K562 treated with DMSO at 1 percent for 12 hours (cell line): ENCODE measurements around the gene IDNK. TPM values are rescaled to one million over a fixed set of nuclear protein-coding genes. Genes with fewer than 3 reads are reported as not detected.

ENCODE experiments used
- total RNA-seq: library from RNA; unstranded; fragments of 300-600 nt; gene quantifications from 2 replicates; pipeline ENCODE4 v1.2.3, GENCODE V29; 2022; ENCODE audit not compliant: insufficient read depth

Gene IDNK
- total RNA-seq = not detected in 2 replicates

DNA sequence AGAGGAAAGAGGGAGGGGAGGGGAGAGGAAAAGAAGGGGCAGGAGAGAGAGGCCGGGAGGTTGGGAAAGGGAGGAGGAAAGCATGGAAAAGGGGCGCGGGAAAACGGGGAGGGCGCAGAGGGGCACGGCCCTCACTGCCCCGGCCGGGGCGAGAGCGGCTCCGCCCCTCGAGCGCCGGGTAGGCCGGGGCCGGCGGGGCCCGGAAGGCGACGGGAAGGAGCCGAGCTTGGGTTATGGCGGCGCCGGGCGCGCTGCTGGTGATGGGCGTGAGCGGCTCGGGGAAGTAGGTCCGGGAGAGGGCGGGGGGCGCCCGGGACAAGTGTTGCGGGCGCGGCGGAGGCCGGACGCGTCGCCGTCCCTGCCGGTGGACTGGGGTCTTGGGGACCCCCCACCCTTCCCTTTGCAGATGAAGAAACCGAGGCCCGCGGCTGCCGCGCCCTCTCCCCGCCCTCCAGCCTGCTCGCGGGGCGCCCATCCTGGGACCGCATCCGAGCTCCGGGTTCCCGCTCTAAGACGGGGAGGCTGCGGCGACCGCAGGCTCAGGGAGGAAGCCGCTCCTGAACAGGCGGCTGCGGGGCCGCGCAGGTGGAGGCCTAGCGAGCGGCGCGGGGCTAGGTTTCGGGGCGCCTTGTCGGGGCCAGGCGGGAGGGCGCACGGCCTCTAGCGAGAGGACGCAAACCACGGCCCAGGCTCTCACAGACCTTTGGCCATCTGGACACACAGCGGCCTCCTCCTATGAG lies at the start of gene IDNK:
TSS of gene IDNK (plus strand) at position 205 of the 740 bp plus-strand sequence. CDS start at position 234, 29 bp downstream.

Other genes with a start within 250 kb of the IDNK start
- 0.49 TPM in 1 of 2 replicates, not detected in the other for gene FRMD3, start 84.7 kb upstream of the IDNK start, total RNA-seq
- gene UBQLN1, start 84.8 kb downstream of the IDNK start, total RNA-seq = 14.6 and 49.5 TPM in 2 replicates
- gene GKAP1, start 194.6 kb downstream of the IDNK start, total RNA-seq = 6.0 and 9.4 TPM in 2 replicates